NCI-H128 (cell line): ENCODE results near the gene CFAP206.

Experiments used
- DNase-seq: peaks from one replicate; lab custom pipeline; 2025; ENCODE audit not compliant: unreplicated experiment; lab: John Stamatoyannopoulos, UW

Gene CFAP206, protein sequence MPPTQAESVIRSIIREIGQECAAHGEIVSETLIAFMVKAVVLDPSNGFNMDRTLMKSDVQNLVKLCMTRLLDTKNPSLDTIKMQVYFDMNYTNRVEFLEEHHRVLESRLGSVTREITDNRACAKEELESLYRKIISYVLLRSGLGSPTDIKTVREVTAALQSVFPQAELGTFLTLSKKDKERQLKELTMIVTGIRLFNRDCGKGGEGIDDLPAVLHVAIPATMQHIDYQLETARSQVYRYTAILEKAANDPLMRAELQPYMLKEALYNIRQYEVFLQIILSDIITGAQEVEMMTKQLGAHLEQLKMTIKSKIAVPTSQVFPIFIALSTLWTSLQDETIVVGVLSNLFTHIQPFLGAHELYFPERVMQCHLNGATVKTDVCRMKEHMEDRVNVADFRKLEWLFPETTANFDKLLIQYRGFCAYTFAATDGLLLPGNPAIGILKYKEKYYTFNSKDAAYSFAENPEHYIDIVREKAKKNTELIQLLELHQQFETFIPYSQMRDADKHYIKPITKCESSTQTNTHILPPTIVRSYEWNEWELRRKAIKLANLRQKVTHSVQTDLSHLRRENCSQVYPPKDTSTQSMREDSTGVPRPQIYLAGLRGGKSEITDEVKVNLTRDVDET

DNA sequence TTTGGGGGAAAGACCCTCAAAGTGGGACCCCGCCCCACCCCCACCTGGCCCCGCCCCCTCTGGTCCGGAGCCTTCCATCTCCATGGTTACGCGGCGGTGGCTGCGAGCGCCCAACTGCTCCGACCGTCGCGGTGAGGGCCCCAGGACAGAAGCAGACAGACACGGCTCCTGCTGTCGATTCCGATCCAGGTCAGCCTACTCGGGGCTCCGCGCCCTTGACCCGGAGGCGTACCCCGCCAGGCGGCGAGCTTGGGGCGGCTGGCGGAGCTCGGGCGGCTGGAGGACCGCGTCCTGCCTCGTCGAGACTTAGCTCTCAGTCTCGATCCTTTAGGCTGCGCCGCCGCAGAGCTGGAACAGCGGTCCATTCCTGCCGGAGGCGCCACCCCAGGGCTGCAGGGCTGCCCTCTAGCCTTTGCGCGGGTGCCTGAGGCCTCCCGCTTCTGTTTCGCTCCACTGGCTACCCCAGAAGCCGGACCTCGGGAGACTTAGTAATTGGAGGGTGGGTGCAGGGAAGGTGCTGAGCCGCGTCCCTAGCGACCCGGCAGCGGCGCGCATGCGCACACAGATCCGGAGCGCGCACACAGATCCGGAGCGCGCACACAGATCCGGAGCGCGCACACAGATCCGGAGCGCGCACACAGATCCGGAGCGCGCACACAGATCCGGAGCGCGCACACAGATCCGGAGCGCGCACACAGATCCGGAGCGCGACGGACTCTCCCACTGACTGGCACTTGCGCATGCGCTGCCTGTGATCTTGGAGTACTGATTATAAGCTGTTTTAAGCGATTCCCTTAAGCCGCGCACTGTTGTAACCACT, at the start of gene CFAP206:
CFAP206 (plus strand) TSS at position 72 of the 820 bp plus-strand sequence. CDS start 1,868 bp downstream, outside the sequence.
- peak; percentile 61 for DNase-seq

DNA sequence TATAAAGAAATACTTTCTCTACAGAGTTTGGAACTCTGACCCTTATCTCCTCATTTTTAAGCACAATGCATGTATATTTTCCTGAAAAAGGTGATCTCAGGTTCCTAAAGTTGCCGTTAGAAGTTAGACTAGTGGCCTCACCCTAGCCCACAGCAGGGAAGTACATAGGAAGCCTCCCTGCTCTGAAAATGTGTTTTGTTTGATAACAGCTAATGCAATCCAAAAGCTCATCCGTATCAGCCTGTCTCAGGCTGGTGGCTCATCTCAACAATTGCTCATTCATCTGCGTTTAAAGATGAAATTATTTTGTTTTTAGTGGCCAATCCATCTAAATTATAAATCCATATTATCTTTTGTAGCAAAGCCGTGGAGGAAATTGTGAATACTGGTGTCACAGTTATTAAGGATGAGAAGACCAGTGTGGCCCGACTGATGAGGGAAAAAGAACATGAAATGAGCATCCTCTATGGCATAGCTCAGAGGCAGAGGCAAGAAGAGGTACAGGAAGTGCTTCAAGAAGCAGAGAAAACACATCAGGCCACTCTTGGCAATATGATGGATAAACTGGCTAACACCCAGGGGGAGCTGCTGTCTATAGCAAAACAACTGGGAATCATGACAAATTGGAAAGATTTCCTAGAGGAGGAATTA, 43.0 kb upstream of the CFAP206 start:
- DNase-seq, result no peak

- DNase-seq, result no peak
These were observed 41.5 kb upstream of the CFAP206 start for GRCh38 chr6:87366072-87366827.

DNA sequence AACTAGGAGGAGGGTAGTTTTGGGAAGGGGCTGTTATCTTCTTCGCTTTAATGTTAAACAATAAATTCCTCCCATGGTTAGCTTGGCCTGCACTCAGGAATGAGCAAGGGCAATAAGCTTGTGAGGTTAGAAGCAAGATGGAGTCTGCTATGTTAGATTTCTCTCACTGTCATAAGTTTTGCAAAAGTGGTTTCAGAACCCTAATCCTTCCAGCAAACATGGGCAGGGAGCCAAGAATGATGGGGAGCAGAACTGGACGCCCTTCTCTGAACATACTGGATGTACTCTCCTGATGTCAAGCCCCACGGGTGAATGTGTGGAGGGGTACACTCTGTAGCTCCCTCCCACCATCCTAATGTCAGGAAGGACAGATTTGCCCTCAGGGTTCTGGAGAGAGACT, 40.9 kb upstream of the CFAP206 start:
- no peak for DNase-seq

GRCh38 chr6:87373377-87373776, 34.4 kb upstream of the CFAP206 start:
- DNase-seq, result no peak

DNA sequence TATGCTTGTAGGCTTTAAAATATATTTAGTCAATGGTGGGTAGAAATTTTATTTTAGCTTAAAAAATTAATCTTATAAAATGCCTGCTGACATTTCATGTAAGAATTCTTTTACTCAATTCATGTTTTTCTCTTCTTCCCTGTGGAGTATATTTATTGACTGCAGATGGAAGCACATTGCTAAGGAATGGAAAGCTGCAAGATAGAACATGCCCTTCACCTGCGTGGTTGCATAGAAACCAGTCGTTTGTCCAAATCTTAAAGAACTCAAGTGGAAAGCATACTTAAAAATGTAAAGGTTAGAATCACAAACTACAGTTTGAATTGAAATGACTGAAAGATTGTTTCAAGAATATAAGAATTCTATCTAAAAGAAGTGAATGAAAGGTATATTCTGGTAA, 32.5 kb upstream of the CFAP206 start:
- DNase-seq, result no peak

DNA sequence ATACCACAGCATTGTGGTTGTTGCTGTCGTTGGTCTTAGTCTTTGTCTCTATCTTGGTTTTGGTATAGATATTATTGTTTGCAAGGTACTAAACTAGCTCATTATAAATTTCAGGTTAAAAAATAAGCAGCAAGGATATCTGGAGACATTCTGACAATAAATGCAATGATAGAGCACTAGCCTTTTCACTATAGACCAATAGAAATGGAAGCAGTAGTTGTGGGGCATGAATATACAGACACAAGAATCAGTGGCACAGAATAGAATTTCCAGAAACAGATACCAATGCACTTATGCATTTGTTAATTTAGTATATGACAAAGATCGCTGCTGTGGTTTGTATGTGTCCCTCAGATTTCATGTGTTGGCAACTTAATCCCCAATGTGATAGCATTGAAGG, 31.1 kb upstream of the CFAP206 start:
- no peak for DNase-seq

DNA sequence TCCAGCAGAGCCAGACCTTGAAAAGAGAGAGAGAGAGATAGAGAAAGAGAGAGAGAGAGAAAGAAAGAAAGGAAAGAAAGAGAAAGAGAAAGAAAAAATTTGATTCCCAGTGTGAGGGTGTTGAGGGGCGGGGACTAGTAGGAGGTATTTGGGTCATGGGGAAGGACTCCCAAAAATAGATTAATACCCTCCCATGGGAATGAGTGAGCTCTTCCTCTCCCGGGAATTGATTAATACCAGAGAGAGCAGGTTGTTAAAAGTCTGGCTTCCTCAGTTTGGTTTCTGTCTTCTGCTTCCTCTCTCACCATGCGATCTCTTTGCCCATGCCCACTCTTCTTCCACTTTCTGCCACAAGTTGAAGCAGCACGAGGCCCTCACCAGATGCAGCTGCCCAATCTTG, 28.8 kb upstream of the CFAP206 start:
- DNase-seq, result no peak

GRCh38 chr6:87382861-87383260, 24.9 kb upstream of the CFAP206 start:
- no peak for DNase-seq

DNA sequence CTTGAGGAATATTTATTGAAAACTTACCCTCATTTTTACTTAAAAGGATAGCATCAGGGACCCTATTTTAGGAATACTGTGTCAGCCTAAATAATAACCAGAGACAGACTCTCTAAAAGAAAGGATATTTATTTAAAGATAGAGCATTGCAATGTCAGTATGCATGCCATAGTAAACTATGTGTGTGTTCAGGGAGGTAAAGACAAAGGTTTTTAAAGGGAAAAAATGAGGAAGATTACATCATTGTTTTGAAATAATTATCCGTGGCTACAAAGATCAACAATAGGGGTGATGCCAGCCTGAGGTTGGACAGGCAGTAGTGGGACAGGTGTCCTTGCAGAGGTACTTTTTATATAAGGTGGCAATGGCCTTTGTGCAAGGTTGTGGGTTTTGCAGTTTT, 23.7 kb upstream of the CFAP206 start:
- no peak for DNase-seq

DNA sequence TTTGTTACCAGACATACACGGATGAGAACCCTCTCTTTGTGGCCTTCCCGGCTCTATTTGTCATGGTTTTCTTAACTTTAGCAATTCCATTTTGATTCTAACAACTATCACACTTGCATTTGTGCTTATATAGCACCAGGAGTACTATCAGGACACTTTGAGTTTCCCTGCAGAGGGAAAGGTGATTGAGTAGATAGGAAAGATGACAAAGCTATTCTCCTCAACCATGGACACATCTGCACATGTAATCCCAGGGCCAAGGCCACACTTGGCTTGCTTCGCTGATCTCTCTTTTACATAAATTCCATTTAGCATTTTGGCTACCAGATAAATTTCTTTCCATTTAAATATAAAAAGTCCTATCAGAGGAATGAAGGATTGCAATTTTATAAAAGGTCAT, 23.3 kb upstream of the CFAP206 start:
- no peak for DNase-seq

GRCh38 chr6:87391334-87391733, 16.4 kb upstream of the CFAP206 start:
- peak; percentile 32 for DNase-seq

DNA sequence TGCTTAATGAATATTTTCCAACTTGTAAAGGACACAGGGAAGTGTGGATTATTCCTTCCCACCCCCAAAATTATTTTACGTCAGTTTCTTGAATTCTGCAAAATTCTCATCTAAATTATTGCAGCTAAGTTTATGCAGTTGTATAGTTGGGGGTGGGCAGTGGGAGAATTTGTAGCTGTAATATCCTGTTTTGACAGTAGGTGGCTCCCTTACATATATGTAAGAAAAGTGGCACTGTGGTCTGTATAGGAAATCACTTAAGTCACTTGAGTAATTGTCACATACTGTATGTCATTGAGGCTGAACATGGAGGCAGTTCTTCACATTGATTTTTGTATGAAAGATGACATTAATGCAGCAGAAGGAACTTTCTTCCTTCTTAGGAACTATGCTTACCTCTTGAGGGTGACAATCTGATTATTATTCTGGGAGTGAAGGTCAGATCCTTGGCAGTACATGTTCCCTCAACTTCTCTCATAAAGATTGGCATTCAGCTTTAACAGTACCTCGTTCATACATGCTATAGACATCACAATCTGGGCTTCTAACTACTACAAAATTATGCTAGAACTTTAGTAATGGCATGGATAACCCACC, 14.6 kb upstream of the CFAP206 start:
- DNase-seq, result no peak

GRCh38 chr6:87395431-87395830, 12.3 kb upstream of the CFAP206 start:
- no peak for DNase-seq

GRCh38 chr6:87396595-87397392, 11.0 kb upstream of the CFAP206 start:
- peak; percentile 13 for DNase-seq

DNA sequence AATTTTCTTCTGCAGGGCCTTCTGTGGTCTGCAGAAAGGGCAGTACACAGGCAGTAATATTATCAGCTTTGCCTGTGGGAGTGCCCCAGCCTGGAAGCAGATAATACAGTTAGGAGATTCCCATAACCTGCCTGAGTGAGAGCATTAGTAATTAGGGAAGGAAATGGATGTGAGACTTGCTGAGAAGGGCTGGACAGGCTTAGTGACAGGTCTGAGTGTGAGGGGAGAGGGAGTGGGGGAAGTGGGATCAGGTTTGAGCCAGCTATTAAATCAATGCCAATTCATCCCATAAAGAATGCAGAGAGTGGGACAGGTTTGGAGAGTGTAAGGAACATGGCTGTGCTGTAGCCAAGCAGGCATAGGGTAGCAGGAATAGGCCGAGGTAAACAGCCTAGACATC, 10.1 kb upstream of the CFAP206 start:
- DNase-seq, result no peak

DNA sequence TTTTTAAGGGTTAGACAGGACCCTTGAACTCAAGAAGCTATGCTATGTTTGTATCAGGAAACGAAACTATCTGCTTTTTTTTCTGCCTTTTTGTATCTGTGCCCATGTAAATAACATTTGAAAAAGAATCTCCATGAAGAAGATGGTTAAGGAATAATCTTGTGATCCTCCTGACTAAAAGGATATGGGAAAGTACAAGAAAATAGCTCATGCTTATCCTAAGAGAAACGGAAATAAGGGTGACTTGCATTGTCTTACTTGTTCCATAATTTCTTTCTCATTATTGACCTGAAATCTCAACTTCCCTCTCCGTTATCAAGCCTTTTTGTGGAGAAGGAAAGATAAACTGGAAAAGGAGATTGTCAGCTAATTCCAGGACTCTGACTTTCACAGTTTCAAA, 5.9 kb upstream of the CFAP206 start:
- DNase-seq, result no peak

DNA sequence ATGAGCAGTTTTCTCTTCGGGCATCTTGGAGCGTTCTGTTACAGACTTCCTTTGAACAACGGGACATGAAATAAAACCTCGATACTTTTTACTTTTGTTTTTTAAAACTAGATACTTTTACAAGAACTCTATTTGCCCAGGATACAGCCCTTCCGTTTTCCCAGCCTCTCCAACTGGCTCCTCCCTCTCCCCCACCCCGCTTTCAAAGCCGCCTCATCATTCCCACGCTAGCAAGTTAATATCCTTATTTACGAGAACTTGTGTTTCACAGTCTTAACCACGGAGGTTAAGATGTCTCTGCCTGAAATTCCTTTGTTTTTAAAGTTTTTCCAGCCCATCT, 241 bp upstream of the CFAP206 start:
- no peak for DNase-seq

- DNase-seq, result no peak
These were observed 966 bp downstream of the CFAP206 start for GRCh38 chr6:87408721-87409155.
